HG03378 (cell line): ENCODE measurements around the gene NGFR.
"Not testable (repeated sequence)": the region's sequence is repeated elsewhere in the genome, so short reads cannot be mapped to it uniquely, and the experiment has no call there.

Experiments
- ATAC-seq: cut with Tn5 transposase; IDR thresholded peaks from one replicate; pipeline ENCODE4 v1.9.1; 2021; ENCODE audit warnings: mild to moderate bottlenecking, moderate library complexity; ENCODE audit not compliant: unreplicated experiment

Gene NGFR

DNA sequence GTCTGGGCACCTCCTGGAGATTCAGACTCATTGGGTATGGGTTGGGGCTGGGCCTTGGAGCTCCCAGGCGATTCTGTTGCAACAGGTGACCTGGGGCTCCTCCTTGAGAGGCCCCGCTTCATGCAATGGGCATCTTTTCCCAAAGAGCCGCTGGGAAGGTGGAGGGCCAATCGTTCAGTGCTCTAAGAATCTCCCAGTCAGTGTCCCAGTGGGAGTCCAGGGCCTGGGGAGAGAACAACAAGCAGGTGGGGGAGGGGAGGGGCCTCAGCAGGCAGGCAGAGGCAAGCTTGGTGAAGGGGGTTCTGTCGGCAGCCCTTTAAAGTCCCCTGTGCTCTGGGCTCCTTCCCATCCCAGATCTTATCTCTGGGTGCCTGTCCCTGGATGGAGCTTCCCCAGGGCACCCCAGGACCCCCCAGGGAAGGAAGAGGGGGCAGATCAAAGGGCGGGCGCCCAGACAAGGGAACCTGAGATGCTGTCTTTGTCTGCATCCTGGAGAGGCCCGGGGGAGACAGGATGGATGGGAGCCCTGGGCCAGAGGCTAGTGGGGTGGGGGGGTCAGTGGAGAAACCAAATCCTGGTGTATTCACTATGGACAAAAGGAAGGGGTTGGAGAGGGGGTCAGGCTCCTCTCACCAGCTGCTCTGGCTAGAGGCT, 50.0 kb downstream of the NGFR start:
- ATAC-seq: no peak

DNA sequence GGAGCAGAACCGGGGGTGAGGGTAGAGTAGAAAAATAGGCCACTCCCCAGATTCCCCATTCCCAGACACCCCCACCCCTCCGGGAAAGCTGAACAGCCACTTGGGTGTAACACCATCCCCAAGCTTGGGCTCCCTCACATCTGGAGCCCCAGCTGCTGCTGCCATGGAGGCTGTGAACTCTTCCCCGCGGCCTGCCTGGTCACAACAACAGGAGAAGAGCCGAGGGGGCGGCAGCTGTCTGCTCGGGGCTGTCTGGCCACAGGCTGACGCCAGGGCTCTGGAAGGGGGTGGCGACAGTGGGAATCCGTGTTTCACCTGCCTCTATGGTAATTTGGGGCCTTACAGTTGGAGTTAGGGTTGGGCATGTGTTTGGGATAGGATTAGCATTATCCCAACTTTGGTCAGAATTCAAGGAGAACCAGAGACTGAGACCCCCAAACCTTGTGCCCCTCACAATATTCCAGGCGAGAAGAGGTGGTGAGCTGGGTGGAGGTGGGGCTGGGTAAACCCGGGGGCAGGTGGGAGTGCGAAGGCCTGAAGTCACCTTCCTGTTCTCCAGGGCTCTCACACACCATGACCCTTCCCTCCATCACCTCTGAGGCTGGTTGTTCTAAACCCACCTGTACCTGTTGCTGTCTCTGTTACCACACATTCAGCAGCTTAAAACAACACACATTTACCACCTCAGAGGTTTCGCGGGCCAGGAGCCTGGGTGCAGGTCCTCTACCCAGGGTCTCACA, 50.9 kb downstream of the NGFR start:
- no peak for ATAC-seq

DNA sequence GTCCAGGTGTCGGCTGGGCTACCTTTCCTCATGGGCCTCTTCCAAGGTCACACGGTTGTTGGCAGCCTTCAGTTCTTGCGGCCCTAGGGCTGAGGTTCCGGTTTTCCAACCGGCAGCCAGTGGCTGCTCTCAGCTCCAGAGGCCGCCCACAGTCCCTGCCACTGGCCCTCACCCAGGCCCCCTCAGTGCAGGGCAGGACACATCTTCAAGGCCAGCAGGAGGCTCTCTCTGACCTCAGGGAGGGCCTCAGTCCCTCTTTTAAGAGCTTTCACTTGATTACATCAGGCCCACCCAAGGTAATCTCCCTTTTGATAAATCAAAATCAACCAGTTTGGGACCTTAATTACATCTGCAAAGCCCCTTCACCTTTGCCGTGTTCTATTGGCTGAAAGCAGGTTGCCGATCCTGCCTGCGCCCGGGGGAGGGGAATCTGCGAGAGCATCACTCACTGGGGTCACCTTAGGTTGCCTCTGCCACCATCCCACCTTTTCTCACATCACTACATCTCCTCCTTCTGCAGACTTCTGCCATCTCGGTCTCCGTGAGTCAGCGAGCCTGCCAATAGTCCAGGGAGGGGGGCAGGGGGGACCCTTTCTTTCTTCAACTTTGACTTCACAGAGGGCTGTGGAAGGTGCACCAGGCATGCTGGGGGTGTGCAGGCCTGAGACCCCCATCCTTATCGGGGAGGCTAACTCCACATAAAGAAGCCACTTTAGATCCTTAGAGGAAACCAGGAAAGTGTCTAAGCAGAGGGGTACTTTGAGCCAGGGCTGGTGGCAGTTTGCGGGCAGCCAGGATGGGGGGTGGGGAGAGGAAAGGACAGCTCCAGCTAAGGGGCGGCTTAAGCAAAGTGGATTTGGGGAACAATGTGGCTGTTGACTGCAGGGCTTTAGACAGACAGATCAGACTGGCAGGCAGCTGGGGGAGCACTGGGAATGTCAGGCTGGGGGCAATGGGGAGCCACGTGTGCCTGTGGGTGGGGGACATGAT, 51.7 kb downstream of the NGFR start:
- ATAC-seq: no peak

DNA sequence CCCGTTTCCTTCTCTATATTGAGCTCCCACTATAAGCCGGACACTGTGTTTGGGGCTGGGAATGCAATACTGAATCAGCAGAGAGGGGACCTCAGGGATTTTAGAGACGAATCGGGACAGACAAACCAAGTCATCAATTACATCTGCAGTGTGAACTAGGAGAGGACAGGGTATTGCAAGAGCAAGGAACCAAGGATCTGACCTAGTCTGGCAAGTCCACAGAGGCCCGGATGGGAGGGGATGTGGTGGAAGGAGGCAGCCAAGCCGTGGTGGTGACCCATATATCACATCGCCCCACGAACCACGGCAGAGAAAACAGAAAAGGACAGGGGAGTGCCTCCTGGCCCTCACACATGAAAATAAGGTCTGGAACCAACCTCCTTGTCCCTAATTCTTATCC, 52.5 kb downstream of the NGFR start:
- ATAC-seq: no peak

- no peak for ATAC-seq
These were observed 53.0 kb downstream of the NGFR start for GRCh38 chr17:49548051-49548505.

GRCh38 chr17:49548506-49549310, 53.6 kb downstream of the NGFR start:
- ATAC-seq: no peak

DNA sequence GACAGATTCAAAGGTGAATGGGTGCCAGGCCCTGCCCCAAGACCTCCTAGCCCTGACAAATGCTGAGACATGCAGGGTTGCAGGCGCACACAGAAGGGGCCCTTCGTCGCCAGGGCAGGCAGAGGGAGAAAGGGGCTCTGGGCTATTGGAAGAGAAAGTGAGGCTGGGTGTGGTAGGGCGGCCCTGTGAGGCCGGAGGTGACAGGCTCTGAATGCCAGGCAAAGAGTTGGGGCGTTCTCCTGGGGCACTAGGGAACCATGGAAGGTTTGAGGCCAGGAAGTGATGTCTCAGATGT, 54.2 kb downstream of the NGFR start:
- no peak for ATAC-seq

GRCh38 chr17:49549691-49550678, 54.9 kb downstream of the NGFR start:
- no peak for ATAC-seq

- ATAC-seq: not testable (repeated sequence)
These were observed 55.7 kb downstream of the NGFR start for GRCh38 chr17:49550764-49551163.

- ATAC-seq: no peak
These were observed 56.4 kb downstream of the NGFR start for GRCh38 chr17:49551221-49552069.

DNA sequence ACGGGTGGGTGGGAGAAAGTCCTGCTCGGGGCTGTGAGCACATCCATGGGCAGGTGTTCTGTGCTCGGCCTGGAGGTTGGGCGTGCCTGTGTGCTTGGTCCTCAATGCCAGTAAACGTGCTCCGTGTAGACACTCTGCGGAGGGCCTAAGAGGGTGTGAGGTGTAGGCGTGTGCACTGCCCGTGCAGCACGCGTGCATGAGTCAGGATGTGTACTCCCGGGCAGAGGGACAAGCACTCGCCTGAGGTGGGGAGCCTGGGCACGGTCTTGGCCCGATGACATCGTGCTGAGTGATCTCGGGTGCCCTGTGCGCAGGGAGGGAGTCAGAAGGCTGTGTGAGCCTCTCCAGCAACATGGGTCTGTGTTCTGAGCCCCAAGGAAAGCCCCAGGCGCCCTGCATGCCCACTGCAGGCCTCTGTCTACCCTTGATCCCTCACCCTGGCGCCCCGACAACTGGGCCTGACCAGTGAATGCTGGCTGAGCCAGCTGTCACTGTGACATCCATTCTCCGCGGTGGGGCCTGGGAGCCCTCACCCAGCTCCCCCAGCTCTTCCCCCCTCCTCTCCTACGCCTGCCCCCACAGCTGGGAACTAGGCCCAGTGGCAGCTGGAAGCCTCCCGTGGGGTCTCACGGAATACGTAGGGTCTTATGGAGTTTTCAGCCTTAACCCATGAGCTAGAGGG, 57.1 kb downstream of the NGFR start:
- no peak for ATAC-seq

DNA sequence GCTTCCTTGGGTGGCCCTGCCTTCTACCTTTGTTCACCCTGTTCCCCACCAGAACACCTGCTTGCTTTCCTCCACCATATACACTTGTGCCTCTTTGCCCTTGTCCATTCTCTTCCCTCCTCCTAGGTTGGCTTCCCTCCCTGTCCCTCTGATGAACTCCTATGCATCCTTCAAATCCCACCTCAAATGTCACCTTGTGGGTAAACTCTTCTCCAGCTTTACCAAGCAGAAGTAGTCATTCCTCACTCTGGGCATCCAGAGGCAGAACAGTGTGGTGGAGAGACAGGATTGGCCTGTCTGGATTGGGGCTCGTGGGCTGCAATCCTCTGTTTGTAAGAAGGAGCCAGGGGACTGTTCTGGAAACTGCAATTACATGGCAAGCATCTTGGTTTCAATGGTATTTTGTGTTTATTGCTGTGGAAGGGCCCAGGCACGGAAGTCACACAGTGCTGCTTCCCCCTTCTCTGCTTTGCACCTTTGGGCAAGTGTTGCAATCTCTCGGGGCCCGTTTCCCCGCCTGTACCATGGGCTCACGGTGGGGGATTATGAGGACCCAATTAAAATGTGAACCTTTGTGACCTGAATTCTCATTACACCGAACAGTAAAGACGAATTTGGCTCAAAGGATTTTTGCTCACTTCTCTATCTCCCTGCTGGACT, 58.7 kb downstream of the NGFR start:
- ATAC-seq: no peak

- ATAC-seq: no peak
These were observed 59.8 kb downstream of the NGFR start for GRCh38 chr17:49554694-49555494.

DNA sequence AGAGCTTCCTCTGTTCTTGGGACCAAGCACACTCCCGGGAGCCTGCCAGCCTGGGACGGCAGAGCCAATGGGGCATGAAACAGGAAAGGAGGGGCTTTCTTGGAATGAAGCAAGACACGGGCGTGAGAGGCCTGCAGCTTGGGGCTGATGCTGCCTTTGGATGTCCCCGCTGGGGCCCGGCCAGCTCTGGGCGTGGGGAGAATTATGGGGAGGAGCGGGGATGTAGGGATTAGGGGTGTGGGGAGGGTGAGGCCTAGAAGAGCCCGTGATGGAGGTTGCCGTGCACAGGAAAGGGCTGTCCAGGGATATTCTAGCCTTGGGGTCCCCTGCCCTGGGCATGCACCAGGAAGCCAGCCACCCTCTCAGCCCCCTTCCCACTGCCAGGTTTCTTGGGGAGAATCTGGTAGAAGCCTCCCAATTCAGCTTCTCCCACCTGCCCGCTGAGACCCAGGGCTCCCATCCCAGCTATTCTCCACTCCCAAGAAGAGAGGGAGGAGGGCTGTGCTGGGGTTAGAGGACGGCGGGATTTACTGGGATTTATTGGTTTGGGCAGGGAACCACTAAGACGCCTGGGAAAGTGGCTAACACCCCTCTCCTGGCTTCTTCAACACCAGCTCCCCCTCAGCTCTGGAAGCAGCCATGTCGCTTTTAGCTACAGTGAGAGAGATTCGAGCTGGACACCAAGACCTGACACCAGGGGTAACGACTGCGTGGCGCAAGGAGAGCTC, 60.6 kb downstream of the NGFR start:
- ATAC-seq: no peak

DNA sequence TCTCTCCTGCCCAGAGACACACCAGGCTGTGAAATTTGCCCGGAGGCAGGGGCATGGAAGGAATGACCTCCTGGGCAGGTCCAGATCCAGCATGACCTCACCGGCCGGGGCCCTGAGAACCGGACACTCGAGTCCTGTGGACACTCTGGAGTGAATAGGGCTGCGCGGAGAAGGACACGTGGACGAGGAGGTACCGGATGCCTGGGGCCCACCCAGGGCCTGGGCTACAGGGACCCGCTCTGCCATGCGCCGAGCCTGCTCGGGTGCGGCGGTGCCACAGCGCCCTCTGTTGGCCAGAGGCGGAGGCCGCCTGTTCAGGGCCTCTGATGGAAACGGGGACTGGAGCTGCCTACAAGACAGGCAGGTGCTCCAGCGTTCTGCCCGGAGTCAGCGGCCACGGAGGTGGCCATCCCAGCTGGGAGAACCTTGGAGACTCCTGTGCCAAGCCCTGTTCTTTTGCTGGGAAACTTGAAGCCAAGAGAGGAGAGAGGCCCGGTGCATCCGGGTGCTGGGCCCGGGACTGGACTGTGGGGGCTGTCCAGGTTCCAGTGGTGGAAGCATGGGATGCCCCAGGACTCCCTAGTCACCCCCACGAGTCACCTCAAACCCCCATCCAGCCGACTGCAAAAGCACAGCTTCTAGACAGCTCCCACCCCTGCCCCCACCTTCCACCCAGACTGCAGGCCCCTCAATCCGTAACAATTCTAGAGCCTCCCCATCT, 61.3 kb downstream of the NGFR start:
- no peak for ATAC-seq
